HepG2 (cell line): ENCODE results near the gene MED28. TPM values are rescaled to one million over a fixed set of nuclear protein-coding genes. Genes with fewer than 3 reads are reported as not detected.

Experiments used
- ATAC-seq: fragments of 200-7000 bp; cut with Tn5 transposase; 3 replicates; pipeline ENCODE4 v1.9.1; 2020; ENCODE audit warnings: mild to moderate bottlenecking, moderate library complexity
- BruUV-seq: library from RNA; stranded (reverse); fragments of 400-500 nt; replicated peaks from 2 replicates; lab custom pipeline; 2021; lab: Mats Ljungman, UMichigan
- CTCF ChIA-PET: fragments of 300-600 bp; formaldehyde crosslinking; extraction: SDS; loops from one replicate; lab custom pipeline; 2021; ENCODE audit warnings: low total read pairs, inconsistent platforms, low intra/inter-chr PET ratio; lab: Yijun Ruan, JAX
- POLR2A ChIA-PET: fragments of 350-600 bp; sonication (Branson Sonifier 250); formaldehyde crosslinking; loops from one replicate; lab custom pipeline; 2020; ENCODE audit warnings: antibody characterized with exemption, inconsistent platforms; lab: Yijun Ruan, JAX
- DNase-seq: peaks from one replicate; pipeline ENCODE4 v3.0.0-alpha.2; 2015; ENCODE audit warnings: low spot score
- FAIRE-seq: peaks from 3 replicates; lab custom pipeline; 2011; peaks lifted over from hg19 to GRCh38; lab: Jason Lieb, UNC
- H2AFZ ChIP-seq: one replicate; pipeline ENCODE4 v1.6.1; 2011; ENCODE audit warnings: low read length, inconsistent platforms
- H3K27ac ChIP-seq: fragments of 300-600 bp; 3 replicates; pipeline ENCODE4 v1.8.0; 2011; ENCODE audit warnings: mixed run types, mild to moderate bottlenecking, mixed read lengths, low read length, inconsistent platforms; ENCODE audit not compliant: insufficient read depth; ENCODE audit errors: extremely low read length
- H3K27me3 ChIP-seq, 2 experiments: fragments of 200-600 bp in 1 of 2; 2 replicates in 1 of 2; 3 replicates in 1 of 2; pipeline versions ENCODE4 v1.6.0 to v1.8.0; 2011; ENCODE audit warnings: low read length in 2 of 2, mild to moderate bottlenecking in 2 of 2, moderate library complexity in 2 of 2, inconsistent platforms in 1 of 2; ENCODE audit not compliant: insufficient read depth in 2 of 2, control insufficient read depth in 1 of 2
- H3K36me3 ChIP-seq, 2 experiments: fragments of 200-600 bp in 1 of 2; replicated peaks in 1 of 2; 2 replicates in 1 of 2; 3 replicates in 1 of 2; pipeline versions ENCODE4 v1.5.1 to v1.8.0; 2011; ENCODE audit warnings: low read length in 2 of 2, inconsistent platforms in 1 of 2; ENCODE audit not compliant: insufficient read depth in 2 of 2, control insufficient read depth in 1 of 2
- H3K4me1 ChIP-seq: 2 replicates; pipeline ENCODE4 v1.5.1; 2012; ENCODE audit warnings: low read length, inconsistent platforms; ENCODE audit not compliant: insufficient read depth
- H3K4me2 ChIP-seq: 2 replicates; pipeline ENCODE4 v1.6.0; 2011; ENCODE audit warnings: low read depth, low read length, inconsistent platforms
- H3K4me3 ChIP-seq, 3 experiments: fragments of 200-600 bp in 1 of 3; sonication (generic), shearing (Covaris generic) in 1 of 3; replicated peaks in 1 of 3; 2 replicates each; pipeline ENCODE4 v1.5.1; 2011 to 2016; ENCODE audit warnings: low read length in 3 of 3, inconsistent platforms in 2 of 3, low read depth in 2 of 3, mild to moderate bottlenecking in 2 of 3, control low read depth in 1 of 3, mixed read lengths in 1 of 3; ENCODE audit not compliant: insufficient read depth in 1 of 3
- H3K79me2 ChIP-seq: one replicate; pipeline ENCODE4 v1.6.1; 2011; ENCODE audit warnings: low read length, inconsistent platforms; ENCODE audit not compliant: insufficient read depth
- H3K9ac ChIP-seq: 2 replicates; pipeline ENCODE4 v1.6.0; 2011; ENCODE audit warnings: mild to moderate bottlenecking, low read depth, low read length, inconsistent platforms; ENCODE audit not compliant: insufficient read depth
- H3K9me3 ChIP-seq: 2 replicates; pipeline ENCODE4 v1.5.1; 2012; ENCODE audit warnings: mild to moderate bottlenecking, low read length
- H4K20me1 ChIP-seq: 2 replicates; pipeline ENCODE4 v1.6.0; 2011; ENCODE audit warnings: inconsistent platforms, mild to moderate bottlenecking, low read length, moderate library complexity; ENCODE audit not compliant: insufficient read depth
- CTCF ChIP-seq: sonication (generic); formaldehyde crosslinking; IDR thresholded peaks from 2 replicates; pipeline ENCODE4 v1.5.0; 2020; ENCODE audit warnings: mild to moderate bottlenecking, missing genetic modification reagents, moderate library complexity
- DMTF1 ChIP-seq: sonication (generic); formaldehyde crosslinking; IDR thresholded peaks from 2 replicates; pipeline ENCODE4 v1.4.0; 2020; ENCODE audit warnings: mild to moderate bottlenecking, missing genetic modification reagents
- RCOR2 ChIP-seq: IDR thresholded peaks from 2 replicates; pipeline ENCODE4 v1.6.1; 2016; ENCODE audit warnings: missing biosample characterization, missing genetic modification reagents
- ZBTB33 ChIP-seq: sonication (generic); formaldehyde crosslinking; IDR thresholded peaks from 2 replicates; pipeline ENCODE4 v1.4.0; 2020; ENCODE audit warnings: missing genetic modification reagents
- ZNF121 ChIP-seq: sonication (generic); formaldehyde crosslinking; IDR thresholded peaks from 2 replicates; pipeline ENCODE4 v1.5.0; 2020; ENCODE audit warnings: mild to moderate bottlenecking, missing genetic modification reagents
- ZNF441 ChIP-seq: sonication (generic); formaldehyde crosslinking; IDR thresholded peaks from 2 replicates; pipeline ENCODE4 v1.7.0; 2021; ENCODE audit warnings: missing genetic modification reagents, borderline replicate concordance
- ZNF605 ChIP-seq: sonication (generic); formaldehyde crosslinking; IDR thresholded peaks from 2 replicates; pipeline ENCODE4 v1.8.0; 2022; ENCODE audit warnings: mild to moderate bottlenecking, missing genetic modification reagents
- ZNF678 ChIP-seq: sonication (generic); formaldehyde crosslinking; IDR thresholded peaks from 2 replicates; pipeline ENCODE4 v1.4.0; 2020; ENCODE audit warnings: mild to moderate bottlenecking, missing genetic modification reagents
- ZNF768 ChIP-seq: sonication (generic); formaldehyde crosslinking; IDR thresholded peaks from 2 replicates; pipeline ENCODE4 v1.4.0; 2020; ENCODE audit warnings: missing genetic modification reagents
- ZNF784 ChIP-seq: sonication (generic); formaldehyde crosslinking; IDR thresholded peaks from 2 replicates; pipeline ENCODE4 v1.5.1; 2020; ENCODE audit warnings: missing genetic modification reagents, mild to moderate bottlenecking, borderline replicate concordance
- ZSCAN29 ChIP-seq: sonication (generic); formaldehyde crosslinking; conservative IDR thresholded peaks from 2 replicates; pipeline ENCODE4 v1.4.0; 2020; ENCODE audit warnings: mild to moderate bottlenecking, missing genetic modification reagents
- WGBS: methylation state at CpG from one replicate; pipeline ENCODE4 v1.1.6; 2017; ENCODE audit warnings: low lambda C conversion rate; 5-methylcytosine and 5-hydroxymethylcytosine counted together
- in situ Hi-C: cut with HindIII; loops from 2 replicates; pipeline ENCODE4 v1.10.0; 2017; ENCODE audit warnings: low pct_unique_long_range_greater_than_20kb; ENCODE audit not compliant: extremely low pct_ligation_motif_present
- intact Hi-C: fragments of 100-400 bp; cut with micrococcal nuclease; formaldehyde crosslinking; loops from one replicate; pipeline ENCODE4 v1.10.0; 2022; ENCODE audit not compliant: unreplicated experiment
- polyA plus RNA-seq, 8 experiments: library from polyadenylated mRNA; depleted of rRNA in 3 of 8; stranded (reverse) in 7 of 8; unstranded in 1 of 8; fragments of >200 nt; fragmentation: Illumina TruSeq in 4 of 8; extraction: Trizol in 4 of 8; gene quantifications; 2 replicates each; pipeline versions ENCODE4 v1.2.1 to v1.2.3, GENCODE V29; 2011 to 2016; ENCODE audit warnings: low read depth in 4 of 8, missing spikeins in 1 of 8, mixed read lengths in 1 of 8; ENCODE audit not compliant: insufficient read depth in 1 of 8
- total RNA-seq, 5 experiments: library from RNA; depleted of rRNA; stranded (reverse); fragments of >200 nt; fragmentation: Illumina TruSeq; extraction: Trizol; gene quantifications; 2 replicates each; pipeline ENCODE4 v1.2.3, GENCODE V29; 2016; ENCODE audit warnings: low read depth in 1 of 5

MED28 gene
- total and polyA plus RNA-seq, 2 of the 13 experiments (the other 11 are each of a cell fraction or from before 2014, with no cell fraction given), result 41.3 to 65.7 TPM

- no peak for FAIRE-seq
- no TSS peak for BruUV-seq
- intact Hi-C loops (no loop called here), in situ Hi-C loops (no loop called here)
- CTCF ChIA-PET, result no interaction called here
- POLR2A ChIA-PET, result no interaction called here
- Histone ChIP-seq H3K4me2 (no peak overlapping the region), H4K20me1 (no peaks in the 10 kb centered on the region), H3K36me3 (no peaks in the 10 kb centered on the region), H3K9me3 (no peaks in the 10 kb centered on the region), H2AFZ (no peak overlapping the region), H3K79me2 (no peaks in the 10 kb centered on the region), H3K4me1 (no peaks in the 10 kb centered on the region), H3K27ac (no peak overlapping the region), H3K9ac (no peak overlapping the region), H3K4me3 (no peak overlapping the region), H3K27me3 (no peaks in the 10 kb centered on the region)
- TF ChIP-seq ZNF121 (CRISPR knock-in tag), result peak; percentile 57
- no peak for TF ChIP-seq ZSCAN29 (CRISPR knock-in tag)
- peak; percentile 28; the same call in 2 of the 3 replicates for ATAC-seq
- 37% methylated on average over 7 of the region's 9 CpGs for WGBS
- DNase-seq, result no peak
Measured at GRCh38 chr4:17647176-17647806, 32.9 kb downstream of the MED28 start.

GRCh38 chr4:17647927-17648326, 33.5 kb downstream of the MED28 start:
- in situ Hi-C loops, result no loop called here
- ChIA-PET CTCF (no interaction called here), POLR2A (no interaction called here)
- peak; percentile 64 for ATAC-seq
- no peak overlapping the region for H3K27ac ChIP-seq
- FAIRE-seq, result no peak
- no peak for DNase-seq
- H4K20me1 ChIP-seq, result no peaks in the 10 kb centered on the region
- WGBS, result 62% methylated on average over 5 of the region's 5 CpGs
- H3K4me2 ChIP-seq, result no peak overlapping the region
- H3K4me3 ChIP-seq, result no peak overlapping the region
- no peaks in the 10 kb centered on the region for H3K4me1 ChIP-seq
- H3K9me3 ChIP-seq, result no peaks in the 10 kb centered on the region
- H3K27me3 ChIP-seq, result 0 out of 5 replicates have a peak, but pooled peaks cover 0 to 4% of the 10 kb centered on the region in 2 experiments
- H2AFZ ChIP-seq, result no peak overlapping the region
- H3K9ac ChIP-seq, result no peak overlapping the region
- BruUV-seq, result no TSS peak
- H3K36me3 ChIP-seq, result no peaks in the 10 kb centered on the region
- H3K79me2 ChIP-seq, result no peaks in the 10 kb centered on the region
- intact Hi-C loops, result no loop called here
- no peak for TF ChIP-seq ZBTB33 (CRISPR knock-in tag)
- TF ChIP-seq ZNF768 (CRISPR knock-in tag), result peak; percentile 91
- TF ChIP-seq CTCF (CRISPR knock-in tag), result peak; percentile 22; the same call in 1 of the 2 replicates
- TF ChIP-seq ZNF605, result no peak
- no peak for TF ChIP-seq ZNF678 (CRISPR knock-in tag)
- TF ChIP-seq DMTF1 (CRISPR knock-in tag), result no peak
- no peak for TF ChIP-seq ZNF441
- TF ChIP-seq RCOR2 (CRISPR knock-in tag), result no peak
- TF ChIP-seq ZNF784 (CRISPR knock-in tag), result no peak
